Measurements from ENCODE around the gene MYO1G. TPM values are rescaled to one million over a fixed set of nuclear protein-coding genes. Genes with fewer than 3 reads are reported as not detected.
A peak's percentile ranks its signal among the peaks of the same experiment; 100 is the strongest.

The MYO1G gene
- total and polyA plus RNA-seq, 2 experiments from 2014 or later = 0.21 to 0.78 TPM

DNA sequence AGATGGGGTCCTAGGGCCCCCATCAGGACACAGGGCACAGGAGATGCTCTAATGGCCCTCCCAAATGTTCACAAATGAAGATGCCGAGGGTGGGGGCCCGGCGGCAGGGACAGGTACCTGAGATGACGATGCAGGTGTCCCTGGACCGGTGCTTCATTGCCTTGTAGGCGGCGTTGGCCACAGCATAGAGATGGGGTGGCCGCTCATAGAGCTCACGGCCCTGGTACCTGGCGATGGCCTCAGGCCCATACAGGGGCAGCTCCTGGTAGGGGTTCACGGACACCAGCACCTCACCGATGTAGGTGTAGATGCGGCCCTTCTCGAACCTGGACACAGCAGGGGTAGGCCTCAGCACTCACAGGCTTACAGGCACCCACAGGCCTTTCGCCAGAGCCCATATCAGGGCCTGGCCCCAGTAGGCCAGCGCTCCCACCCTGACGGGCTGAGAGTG lies 2.0 kb downstream of the MYO1G start:
- no peak for DNase-seq (ENCODE audit: low read depth in 1 of 2, low spot score in 1 of 2)
- H3K9me3 ChIP-seq (ENCODE audit: low read depth) = no peaks in the 10 kb centered on the region
- H3K27me3 ChIP-seq = no peaks in the 10 kb centered on the region
- no peak overlapping the region for H3K4me3 ChIP-seq
- H3K36me3 ChIP-seq = no peaks in the 10 kb centered on the region
- peaks cover 20% of the 10 kb centered on the region for H3K4me1 ChIP-seq (ENCODE audit: low read depth)
- no peak overlapping the region for H3K27ac ChIP-seq
- TF ChIP-seq, protein P1, sequence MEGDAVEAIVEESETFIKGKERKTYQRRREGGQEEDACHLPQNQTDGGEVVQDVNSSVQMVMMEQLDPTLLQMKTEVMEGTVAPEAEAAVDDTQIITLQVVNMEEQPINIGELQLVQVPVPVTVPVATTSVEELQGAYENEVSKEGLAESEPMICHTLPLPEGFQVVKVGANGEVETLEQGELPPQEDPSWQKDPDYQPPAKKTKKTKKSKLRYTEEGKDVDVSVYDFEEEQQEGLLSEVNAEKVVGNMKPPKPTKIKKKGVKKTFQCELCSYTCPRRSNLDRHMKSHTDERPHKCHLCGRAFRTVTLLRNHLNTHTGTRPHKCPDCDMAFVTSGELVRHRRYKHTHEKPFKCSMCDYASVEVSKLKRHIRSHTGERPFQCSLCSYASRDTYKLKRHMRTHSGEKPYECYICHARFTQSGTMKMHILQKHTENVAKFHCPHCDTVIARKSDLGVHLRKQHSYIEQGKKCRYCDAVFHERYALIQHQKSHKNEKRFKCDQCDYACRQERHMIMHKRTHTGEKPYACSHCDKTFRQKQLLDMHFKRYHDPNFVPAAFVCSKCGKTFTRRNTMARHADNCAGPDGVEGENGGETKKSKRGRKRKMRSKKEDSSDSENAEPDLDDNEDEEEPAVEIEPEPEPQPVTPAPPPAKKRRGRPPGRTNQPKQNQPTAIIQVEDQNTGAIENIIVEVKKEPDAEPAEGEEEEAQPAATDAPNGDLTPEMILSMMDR (IDR thresholded peaks at IDR 0.05; ENCODE audit: low read depth, low read length) = no peak

DNA sequence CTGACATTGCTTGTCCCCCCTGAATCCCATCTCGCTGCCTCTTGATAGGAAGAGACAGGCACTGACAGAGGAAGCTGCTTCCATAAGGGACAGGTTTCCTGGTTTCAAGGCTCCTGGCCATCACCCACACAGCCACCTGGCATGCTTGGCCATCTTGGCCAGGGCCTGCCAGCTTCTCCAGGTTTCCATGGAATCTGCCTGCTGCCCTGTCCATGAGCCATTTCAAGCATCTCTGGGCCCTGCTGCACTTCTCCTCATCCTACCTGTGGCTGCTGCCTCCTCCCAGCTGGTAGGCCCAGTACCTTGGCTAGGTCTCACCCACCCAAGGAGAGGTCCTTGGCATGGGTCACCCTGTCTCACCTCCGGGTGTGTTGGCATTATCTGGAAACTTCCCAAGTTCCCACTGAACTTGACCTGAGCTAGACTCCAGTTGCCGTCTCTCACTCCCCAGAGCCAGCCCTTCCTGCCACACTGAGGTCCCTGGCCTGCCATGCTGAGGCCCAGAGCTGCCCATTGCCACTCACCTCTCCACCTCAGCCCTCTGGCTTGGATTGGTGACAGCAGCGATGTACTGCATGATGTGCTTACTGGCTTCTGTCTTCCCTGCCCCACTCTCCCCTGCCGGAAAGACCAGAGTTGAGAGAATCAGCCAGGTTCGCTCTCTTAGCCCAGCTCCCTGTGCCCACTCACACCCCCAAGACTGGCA lies 2.6 kb downstream of the MYO1G start:
- TF ChIP-seq, protein P1 (IDR thresholded peaks at IDR 0.05; ENCODE audit: low read depth, low read length) = no peak
- no peak overlapping the region for H3K4me3 ChIP-seq
- no peak overlapping the region for H3K27ac ChIP-seq
- no peaks in the 10 kb centered on the region for H3K9me3 ChIP-seq (ENCODE audit: low read depth)
- no peaks in the 10 kb centered on the region for H3K27me3 ChIP-seq
- no peak for DNase-seq (ENCODE audit: low read depth in 1 of 2, low spot score in 1 of 2)
- no peaks in the 10 kb centered on the region for H3K36me3 ChIP-seq
- H3K4me1 ChIP-seq (ENCODE audit: low read depth) = peaks cover 16% of the 10 kb centered on the region

DNA sequence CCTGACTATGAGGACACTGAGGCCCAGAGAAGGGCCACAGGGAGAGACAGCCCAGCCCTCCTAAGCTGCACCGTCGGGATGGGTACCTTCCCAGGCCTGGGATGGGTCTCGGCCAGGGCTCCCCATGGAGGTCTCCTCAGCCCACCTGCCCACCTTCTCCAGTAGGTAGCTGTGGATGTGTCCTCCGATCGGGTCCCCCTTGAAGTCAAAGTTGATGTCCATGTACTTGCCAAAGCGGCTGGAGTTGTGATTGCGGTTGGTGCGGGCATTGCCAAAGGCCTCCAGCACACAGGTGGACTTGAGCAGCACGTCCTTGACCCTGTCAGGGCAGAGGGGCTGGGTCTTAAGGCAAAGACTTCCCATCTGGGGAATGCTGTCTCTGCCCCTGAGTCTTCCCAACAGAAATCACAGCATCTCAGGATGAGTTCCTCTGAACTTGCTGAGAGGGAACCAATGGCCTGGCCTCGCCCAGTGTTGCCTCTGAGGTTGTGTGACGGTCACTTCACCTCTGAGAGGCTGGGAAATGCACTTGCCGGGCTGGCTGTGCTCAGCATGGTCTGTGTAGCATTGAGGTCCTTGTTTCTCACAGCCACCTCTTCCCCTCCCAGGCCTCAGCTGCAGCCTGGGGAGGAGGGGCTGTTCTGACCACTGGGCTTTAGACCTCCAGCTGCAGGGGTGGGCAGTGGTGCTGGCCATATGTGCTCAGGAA lies 3.3 kb downstream of the MYO1G start:
- Histone ChIP-seq H3K27ac (no peak overlapping the region), H3K4me1 (ENCODE audit: low read depth) (peaks cover 9% of the 10 kb centered on the region), H3K36me3 (no peaks in the 10 kb centered on the region), H3K27me3 (no peaks in the 10 kb centered on the region), H3K9me3 (ENCODE audit: low read depth) (no peaks in the 10 kb centered on the region), H3K4me3 (no peak overlapping the region)
- TF ChIP-seq, protein P1 (IDR thresholded peaks at IDR 0.05; ENCODE audit: low read depth, low read length) = no peak
- DNase-seq (ENCODE audit: low read depth in 1 of 2, low spot score in 1 of 2) = no peak

DNA sequence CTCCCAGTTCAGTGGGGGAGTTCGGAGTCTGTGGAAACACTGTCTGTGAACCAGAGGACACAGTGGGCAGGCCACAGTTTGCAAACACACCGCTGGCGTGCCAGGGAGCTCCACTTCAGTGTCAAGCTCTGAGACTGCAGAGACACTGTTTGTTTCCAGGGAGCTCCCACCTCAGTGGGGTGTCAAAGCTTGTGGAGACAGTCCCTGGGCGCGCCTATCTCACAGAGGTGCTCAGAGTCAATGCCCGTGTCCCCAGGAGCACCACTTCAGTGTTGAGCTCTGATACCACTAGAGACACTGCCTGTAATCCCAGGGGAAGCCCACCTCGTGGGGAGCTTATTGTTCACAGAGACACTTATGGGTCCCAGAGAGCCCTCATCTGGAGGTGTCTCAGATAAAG lies 4.3 kb downstream of the MYO1G start:
- Histone ChIP-seq H3K4me3 (no peak overlapping the region), H3K36me3 (no peaks in the 10 kb centered on the region), H3K27ac (no peak overlapping the region), H3K27me3 (no peaks in the 10 kb centered on the region), H3K4me1 (ENCODE audit: low read depth) (peaks cover under 1% of the 10 kb centered on the region), H3K9me3 (ENCODE audit: low read depth) (no peaks in the 10 kb centered on the region)
- DNase-seq (ENCODE audit: low read depth in 1 of 2, low spot score in 1 of 2) = no peak
- TF ChIP-seq, protein P1 (IDR thresholded peaks at IDR 0.05; ENCODE audit: low read depth, low read length) = no peak

DNA sequence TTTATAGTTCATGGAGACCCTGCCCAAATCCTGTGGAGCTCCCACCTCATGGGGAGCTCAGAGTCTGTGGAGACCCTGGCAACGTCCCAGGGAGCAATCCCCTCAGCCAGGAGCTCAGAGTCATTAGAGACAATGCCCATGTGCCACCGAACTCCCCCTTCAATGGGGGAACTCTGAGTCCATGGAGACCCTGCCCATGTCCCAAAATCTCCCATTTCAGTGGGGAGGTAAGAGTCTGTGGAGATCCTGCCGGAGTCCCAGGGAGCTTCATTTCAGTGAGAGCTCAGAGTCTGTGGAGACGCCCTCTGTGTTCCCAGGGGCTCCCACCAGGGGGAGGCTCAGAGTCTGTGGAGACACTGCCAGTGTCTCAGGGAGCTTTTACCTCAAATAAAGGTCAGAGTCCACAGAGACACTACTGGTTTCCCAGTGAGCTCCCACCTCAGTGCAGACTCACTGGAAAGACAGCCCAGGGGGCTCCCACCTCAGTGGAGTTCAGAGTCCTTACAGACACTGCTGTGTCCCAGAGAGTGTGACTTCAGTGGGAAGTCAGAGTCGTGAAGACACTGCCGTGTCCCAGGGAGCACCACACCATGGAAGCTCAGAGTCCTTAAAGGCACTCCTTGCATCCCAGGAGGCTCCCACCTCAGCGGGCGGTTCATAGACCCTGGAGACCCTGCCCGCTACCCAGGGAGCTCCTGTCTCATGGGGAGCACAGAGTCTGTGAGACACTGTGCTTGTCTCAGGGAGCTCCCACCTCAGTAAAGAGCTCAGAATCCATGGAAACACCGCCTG lies 5.0 kb downstream of the MYO1G start:
- Histone ChIP-seq H3K27me3 (no peaks in the 10 kb centered on the region), H3K36me3 (no peaks in the 10 kb centered on the region), H3K4me3 (no peak overlapping the region), H3K27ac (no peak overlapping the region), H3K4me1 (ENCODE audit: low read depth) (no peaks in the 10 kb centered on the region), H3K9me3 (ENCODE audit: low read depth) (no peaks in the 10 kb centered on the region)
- TF ChIP-seq, protein P1 (IDR thresholded peaks at IDR 0.05; ENCODE audit: low read depth, low read length) = peak; percentile 76
- DNase-seq (ENCODE audit: low read depth in 1 of 2, low spot score in 1 of 2) = peak in 1 of 2 donors; percentile 53
